ENCODE measurements around the gene LRRC32.

Gene LRRC32

DNA sequence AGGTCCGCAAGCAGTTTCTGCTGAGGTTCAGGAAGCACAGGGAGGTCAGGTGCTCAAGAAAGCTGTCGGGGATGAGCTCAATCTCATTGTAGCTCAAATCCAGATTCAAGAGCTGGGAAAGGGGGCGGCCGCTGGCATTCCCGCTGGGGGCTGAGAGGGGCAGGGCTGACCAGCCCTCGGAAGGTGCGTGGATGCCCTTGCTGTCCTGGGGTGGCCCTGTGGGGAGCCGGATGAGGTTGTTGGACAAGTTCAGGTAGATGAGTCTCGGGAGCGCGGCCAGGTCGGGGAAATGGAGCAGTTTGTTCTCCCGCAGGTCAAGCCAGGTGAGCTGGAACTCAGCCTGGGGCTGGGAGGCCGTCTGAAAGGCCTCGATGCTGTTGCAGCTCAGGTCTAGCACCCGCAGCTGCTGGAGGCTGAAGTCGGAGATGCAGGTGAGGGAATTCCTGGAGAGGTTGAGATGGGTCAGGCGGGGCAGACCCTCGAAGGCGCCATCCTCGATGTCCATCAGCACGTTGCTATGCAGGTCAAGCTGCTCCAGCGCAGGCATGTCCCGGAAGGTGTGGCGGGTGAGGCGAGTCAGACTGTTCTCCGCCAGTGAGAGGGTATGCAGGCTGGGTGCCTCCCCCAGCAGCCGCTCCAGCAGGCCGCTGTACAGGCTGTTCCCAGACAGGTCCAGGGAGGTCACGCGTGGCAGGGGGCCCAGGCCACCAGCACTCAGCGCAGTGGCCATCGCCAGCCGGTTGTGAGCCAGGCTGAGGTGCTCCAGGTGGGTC, 9.8 kb downstream of the LRRC32 start:
- TF ChIP-seq POLR2A (IDR thresholded peaks at IDR 0.05; ENCODE audit: low read depth, low read length) = no peak
- FAIRE-seq (no peak), DNase-seq (ENCODE audit: insufficient read length, low spot score) (no peak)

DNA sequence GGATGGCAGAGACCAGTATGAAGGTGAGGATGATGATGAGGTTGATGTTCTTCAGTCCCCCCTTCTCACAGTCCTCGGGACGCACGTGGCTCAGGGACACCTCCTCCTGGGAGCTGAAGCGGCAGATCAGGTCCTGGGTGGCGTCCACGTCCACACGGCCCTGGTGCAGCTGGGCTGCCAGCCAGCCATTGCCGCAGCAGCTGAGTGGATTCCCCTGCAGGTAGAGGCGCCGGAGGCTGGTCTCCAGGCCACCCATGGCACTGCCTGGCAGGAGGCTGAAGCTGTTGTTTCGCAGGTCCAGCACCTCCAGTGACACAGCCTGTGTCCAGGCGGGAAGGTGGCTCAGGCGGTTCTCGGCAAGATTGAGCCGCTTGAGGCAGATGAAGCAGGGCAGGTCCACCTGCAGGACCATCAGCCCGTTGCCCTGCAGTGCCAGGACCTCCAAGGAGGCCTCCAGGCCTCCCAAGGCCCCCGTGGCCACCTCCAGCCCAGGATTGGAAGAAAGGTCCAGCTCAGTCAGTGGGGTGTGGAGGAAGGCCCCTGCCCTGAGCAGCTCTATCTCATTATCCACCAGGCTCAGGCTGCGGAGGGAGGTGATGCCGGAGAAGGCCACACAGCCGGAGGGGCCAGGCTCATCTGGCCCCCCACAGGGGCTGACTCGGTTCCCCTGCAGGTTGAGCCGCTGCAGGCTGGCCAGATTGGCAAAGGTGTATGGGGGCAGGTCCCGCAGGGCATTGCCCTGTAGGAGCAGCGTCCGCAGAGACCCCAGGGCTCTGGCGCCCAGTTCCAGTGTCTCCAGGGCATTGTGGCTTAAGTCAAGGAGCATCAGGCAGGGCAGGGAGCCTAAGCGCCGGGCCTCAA, 10.6 kb downstream of the LRRC32 start:
- TF ChIP-seq POLR2A (IDR thresholded peaks at IDR 0.05; ENCODE audit: low read depth, low read length) = no peak
- no peak for FAIRE-seq

DNA sequence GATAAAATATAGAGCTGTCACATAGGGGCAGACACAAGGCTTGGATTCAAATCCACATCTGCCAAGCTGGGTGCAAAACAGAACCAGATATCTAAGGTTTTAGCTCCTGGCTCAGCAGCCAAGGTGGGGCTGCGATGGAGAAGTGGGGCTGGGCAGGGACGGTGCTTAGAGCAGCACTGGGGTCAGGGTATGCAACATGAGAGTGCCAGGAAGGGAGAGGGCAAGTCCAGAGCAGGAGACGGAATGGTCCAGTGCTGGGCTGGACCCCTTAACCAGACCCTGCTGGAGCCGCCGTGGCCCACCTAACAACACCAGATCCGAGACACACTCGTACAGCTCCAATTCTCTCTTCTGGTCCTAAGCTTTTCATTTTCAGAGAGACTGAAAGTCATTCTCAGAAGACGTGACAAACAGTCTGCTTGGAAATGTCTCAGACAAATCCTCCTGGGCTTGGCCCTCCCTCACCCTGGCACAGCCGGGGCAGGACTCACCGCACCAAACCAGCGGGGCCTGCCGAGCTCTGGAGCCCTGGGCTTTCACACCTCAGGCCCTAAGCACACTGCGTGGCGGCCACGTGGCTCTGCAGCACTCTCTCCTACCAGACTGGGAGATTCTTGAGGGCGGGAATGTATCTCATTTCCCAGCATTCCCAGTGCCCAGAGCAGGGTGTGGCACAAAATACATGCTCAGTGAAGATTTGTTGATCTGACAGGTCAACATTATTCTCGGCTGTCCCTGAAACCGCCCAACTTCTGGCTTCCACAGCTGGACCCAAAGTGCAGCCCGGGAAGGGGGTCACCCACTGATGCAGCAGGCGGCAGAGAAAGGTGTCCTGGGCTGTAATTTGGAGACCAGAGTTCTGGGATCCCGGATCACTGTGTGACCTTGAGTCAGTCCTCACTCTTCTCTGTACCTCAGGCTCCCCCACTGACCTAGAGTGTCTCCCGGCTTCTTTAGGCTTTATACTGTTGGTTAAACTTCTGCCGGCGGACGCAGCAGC, 11.6 kb downstream of the LRRC32 start:
- TF ChIP-seq POLR2A (IDR thresholded peaks at IDR 0.05; ENCODE audit: low read depth, low read length) = no peak
- no peak for FAIRE-seq
- no peak for DNase-seq (ENCODE audit: insufficient read length, low spot score)

More for the DNA sequence above, 10.6 kb downstream of the LRRC32 start:
- DNase-seq (ENCODE audit: insufficient read length, low spot score) = no peak

DNA sequence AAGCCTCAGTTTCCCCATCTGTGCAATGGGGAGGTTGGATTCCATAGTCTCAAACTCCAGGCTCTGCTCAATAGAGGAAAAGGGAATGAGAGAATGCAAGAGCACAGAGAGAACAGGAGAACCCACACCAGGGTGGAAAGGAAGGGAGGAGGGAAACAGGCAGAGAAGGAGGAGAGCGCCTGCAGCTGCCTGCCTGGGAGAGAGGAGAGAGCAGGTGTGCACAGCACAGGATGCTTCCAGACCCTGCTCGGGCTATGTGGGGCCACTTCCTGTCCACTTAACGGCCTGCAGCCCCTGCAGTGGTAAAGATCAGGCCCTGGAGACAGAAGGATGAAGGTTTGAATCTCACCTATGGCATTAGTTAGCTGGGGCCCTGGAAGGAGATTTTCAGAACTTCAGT, 12.3 kb downstream of the LRRC32 start:
- DNase-seq (ENCODE audit: insufficient read length, low spot score) (no peak), FAIRE-seq (no peak)
- no peak for TF ChIP-seq POLR2A (IDR thresholded peaks at IDR 0.05; ENCODE audit: low read depth, low read length)

DNA sequence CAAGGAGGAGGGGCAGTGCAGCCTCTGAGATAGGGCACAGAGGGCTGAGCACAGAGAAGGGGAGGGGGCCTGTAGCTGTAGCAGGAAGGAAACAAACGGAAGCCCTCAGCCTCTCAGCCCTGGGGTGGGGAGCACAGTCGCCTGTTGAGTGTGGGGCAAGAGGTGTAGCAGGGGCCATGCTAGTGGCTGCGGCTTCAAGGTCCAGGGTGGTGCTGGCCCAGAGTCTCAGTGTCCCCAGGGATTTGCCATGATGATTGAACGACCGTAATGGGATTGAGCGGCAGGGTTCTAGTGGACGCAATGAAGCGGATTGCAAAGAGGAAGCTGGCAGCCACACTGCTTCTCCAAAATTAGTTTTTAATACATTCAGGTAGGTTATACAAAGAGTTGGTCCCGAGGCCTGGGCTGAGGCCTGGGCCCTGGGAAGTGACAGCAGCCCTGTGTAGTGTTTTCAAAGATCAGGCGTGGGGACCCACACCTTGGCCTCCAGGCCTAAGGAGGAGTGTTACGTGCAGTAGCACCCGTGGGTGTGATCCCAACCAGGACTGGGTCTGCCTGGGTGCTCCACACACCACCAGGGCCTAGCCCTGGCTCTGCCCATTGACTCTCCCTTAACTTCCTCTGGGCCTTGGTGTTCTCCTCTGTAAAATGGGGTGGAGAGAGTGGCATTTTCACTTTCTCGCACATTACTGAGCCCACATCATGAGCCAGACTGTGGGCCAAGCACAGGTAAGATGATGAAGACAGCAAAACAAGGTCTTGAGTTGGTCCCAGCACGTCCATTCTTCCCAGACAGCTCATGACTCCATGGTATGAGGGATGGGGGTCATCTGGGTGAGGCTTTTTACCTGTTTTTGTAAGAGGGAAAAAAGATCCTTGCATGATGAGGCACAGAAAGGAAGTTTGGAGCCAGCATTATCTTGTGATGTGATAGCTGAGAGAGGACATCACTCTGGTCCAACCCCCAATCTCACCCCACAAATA, 13.1 kb downstream of the LRRC32 start:
- no peak for TF ChIP-seq POLR2A (IDR thresholded peaks at IDR 0.05; ENCODE audit: low read depth, low read length)
- DNase-seq (ENCODE audit: insufficient read length, low spot score) = no peak
- no peak for FAIRE-seq

DNA sequence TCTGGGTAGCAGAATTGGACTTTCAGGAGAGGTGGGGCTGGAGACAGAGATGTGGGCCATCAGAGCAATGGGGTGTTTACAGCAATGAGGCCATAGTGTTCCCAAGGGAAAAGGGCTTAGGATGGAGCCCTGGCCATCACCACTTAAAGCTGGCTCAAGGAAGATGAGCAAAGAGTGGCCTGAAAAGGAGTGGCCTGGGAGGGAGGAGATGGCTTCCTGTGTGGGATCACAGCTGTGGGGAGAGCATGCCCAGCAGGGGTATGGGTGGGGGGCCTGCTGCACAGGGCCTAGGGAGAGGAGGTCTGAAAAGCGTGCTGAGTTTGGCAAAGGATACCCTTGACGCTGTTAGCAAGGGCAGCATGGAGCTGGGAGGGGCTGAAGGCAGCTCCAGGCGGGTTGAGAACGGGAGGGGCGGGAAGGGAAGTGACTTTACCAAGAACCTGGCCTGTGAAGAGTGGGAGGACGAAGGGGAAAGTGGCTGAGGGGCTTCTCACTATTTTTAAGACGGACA, 13.9 kb downstream of the LRRC32 start:
- FAIRE-seq (no peak), DNase-seq (ENCODE audit: insufficient read length, low spot score) (no peak)
- TF ChIP-seq POLR2A (IDR thresholded peaks at IDR 0.05; ENCODE audit: low read depth, low read length) = no peak

DNA sequence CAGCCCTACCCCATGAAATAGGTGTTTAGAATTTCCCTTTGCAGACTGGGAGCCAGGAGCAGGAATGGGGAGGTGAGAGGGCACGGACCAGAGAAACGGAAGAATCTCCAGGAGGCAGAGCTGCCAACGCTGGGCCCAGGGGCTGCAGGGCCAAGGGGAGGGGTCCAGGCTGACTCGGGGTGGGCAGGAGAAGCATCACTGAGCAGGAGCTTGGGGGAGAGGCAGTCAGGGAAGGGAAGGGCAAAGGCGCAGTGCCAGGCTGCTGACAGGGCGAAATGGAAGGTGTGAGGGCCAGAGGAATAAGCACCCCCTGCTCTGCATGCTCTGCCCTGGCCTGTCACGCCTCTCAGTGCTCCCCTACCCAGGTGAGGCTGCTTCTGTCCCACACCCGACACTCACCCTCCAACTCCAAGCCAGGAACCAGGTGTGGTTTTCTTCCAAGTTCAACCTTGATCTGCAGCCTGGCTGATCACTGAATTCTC, 14.5 kb downstream of the LRRC32 start:
- no peak for TF ChIP-seq POLR2A (IDR thresholded peaks at IDR 0.05; ENCODE audit: low read depth, low read length)
- no peak for FAIRE-seq
- no peak for DNase-seq (ENCODE audit: insufficient read length, low spot score)

DNA sequence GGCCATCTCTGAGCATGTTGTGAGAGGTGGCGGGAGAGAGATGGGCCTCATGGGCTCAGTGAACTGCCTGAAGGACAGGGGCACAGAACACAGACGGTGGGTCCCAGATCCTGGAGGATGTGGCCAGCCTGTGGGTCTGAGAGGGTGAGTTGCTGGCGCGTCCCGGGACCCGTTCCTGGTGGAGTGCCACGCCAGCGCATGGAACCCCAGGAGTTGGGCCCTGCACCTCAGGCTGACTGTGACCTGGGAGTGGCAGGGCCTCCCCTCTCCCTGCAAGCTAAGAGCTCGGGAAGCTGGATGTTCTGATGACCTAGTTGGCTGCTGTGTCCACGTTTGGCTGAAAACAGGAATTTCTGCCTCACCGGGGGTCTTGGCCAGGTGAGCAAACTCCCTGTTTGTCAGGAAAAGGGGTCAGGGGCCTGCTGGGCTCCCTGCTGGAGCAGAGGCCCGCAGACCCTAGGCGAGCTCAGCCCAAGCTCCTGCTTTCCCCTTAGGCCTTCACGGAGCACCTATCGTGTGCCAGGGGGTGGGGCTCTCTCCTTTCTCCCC, 15.0 kb downstream of the LRRC32 start:
- FAIRE-seq (no peak), DNase-seq (ENCODE audit: insufficient read length, low spot score) (no peak)
- no peak for TF ChIP-seq POLR2A (IDR thresholded peaks at IDR 0.05; ENCODE audit: low read depth, low read length)

DNA sequence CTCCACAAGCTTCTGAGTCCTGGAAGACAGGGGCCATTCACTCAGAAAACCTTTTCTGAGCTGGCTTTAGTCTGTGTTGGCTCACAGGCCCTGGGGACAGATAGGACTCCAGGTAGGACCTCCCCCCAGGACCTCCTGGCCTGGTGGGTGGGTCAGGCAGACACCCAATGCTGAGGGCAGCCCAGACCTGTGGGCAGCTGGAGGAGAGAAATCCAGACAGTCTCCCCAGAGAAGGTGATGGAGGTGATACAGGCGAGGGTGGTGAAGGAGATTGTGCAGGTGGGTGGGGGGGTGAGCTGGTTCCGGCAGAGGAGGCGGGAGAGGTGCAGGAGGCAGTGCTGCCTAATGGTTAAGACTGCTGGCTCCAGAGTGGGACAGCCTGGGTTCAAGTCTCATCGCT, 15.6 kb downstream of the LRRC32 start:
- no peak for TF ChIP-seq POLR2A (IDR thresholded peaks at IDR 0.05; ENCODE audit: low read depth, low read length)
- no peak for FAIRE-seq
- DNase-seq (ENCODE audit: insufficient read length, low spot score) = no peak

DNA sequence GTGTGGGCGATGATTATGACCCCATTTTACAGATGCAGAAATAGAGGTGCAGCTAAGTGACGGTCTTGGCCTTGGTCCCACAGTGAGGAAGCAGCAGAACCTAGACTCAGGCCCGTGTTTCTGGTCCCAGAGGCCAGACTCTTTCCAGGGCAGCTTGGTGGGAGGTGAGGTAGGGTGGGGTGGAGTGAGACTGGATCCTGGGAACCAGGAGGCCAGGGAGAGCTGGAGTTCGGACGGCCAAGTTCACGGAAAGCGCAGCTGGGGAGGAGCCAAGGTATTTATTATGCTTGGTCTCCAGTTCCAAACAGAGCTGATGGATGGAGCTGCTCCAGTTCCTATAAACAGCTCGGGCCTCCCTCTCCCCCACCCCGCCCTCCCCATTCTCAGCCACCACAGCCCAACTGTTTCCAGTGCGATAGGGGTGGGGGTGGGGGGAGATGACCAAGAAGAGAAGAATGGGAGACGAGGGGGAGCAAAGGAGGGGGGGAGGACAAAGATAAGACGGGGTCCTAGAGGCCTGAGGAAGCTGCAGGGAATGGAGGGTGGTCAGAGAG, 16.2 kb downstream of the LRRC32 start:
- DNase-seq (ENCODE audit: insufficient read length, low spot score) = no peak
- no peak for TF ChIP-seq POLR2A (IDR thresholded peaks at IDR 0.05; ENCODE audit: low read depth, low read length)
- no peak for FAIRE-seq

DNA sequence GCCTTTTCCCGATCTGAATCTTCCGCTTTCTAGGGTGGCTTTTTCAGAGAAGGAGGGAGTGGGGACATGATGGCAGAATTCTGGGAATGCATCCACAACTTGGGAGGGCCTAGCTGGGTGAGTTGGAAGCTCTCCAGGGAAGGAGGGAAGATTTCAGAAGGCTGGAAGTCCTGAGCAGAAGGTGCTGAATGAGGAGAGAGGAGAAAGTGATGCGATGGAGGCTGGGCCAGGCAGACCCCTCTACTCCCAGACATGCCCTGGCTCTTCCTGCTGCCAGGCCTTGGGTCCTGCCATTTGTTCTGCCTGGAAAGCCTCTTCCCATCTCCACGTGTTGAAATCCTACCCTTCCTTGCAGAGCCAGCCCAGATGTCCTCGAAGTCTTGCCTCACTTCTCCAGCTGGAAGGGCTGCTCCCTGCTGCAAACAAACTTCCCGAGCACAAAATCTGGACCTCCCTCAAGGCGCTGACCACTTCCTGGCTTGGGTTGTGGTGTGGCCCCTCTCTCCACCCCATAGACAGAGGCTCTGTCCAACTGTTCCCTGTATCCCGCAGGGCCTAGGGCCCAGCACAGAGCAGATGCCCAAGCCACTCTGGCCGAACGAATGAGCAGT, 16.8 kb downstream of the LRRC32 start:
- no peak for DNase-seq (ENCODE audit: insufficient read length, low spot score)
- TF ChIP-seq POLR2A (IDR thresholded peaks at IDR 0.05; ENCODE audit: low read depth, low read length) = no peak
- no peak for FAIRE-seq

Data from H54 (cell line).